Upper lobe of right lung (tissue), 1 donor: Measurements from ENCODE around the gene PIMREG. TPM values are rescaled to one million over a fixed set of nuclear protein-coding genes. Genes with fewer than 3 reads are reported as not detected.

ENCODE experiments used
- ATAC-seq: fragments of 200-7000 bp; cut with Tn5 transposase; one replicate; pipeline ENCODE4 v1.9.1; 2020; ENCODE audit warnings: mild to moderate bottlenecking, moderate library complexity
- DNase-seq: peaks from one replicate; pipeline ENCODE4 v3.0.0-alpha.2; 2020
- H3K27ac ChIP-seq: fragments of 200-600 bp; one replicate; pipeline ENCODE4 v1.8.0; 2022
- H3K27me3 ChIP-seq: fragments of 200-600 bp; one replicate; pipeline ENCODE4 v1.8.0; 2022; ENCODE audit warnings: mild to moderate bottlenecking
- H3K36me3 ChIP-seq: fragments of 200-600 bp; one replicate; pipeline ENCODE4 v1.8.0; 2022
- H3K4me1 ChIP-seq: fragments of 200-600 bp; one replicate; pipeline ENCODE4 v1.8.0; 2022
- H3K4me3 ChIP-seq: fragments of 200-600 bp; one replicate; pipeline ENCODE4 v1.8.0; 2022; ENCODE audit warnings: mild to moderate bottlenecking
- H3K9me3 ChIP-seq: fragments of 200-600 bp; one replicate; pipeline ENCODE4 v1.8.0; 2022
- CTCF ChIP-seq: fragments of 200-600 bp; IDR thresholded peaks from one replicate; pipeline ENCODE4 v1.8.0; 2022; ENCODE audit warnings: antibody characterized with exemption
- intact Hi-C: fragments of 100-400 bp; cut with DNase I; formaldehyde crosslinking; loops from one replicate; pipeline ENCODE4 v1.11.0; 2022
- total RNA-seq: library from RNA; stranded (reverse); fragmentation: NEBNext Ultra II Directional; extraction: Animal tissue kit (Norgen Biotek cat#: 25700); gene quantifications from one replicate; pipeline ENCODE4 v1.2.1, GENCODE V29; 2021
- donor health status: DM: no; HTN: yes; CAD: no; lungs with severe emphysema.

Gene PIMREG
- total RNA-seq, 1 donor from 2014 or later, result 0.26 TPM

DNA sequence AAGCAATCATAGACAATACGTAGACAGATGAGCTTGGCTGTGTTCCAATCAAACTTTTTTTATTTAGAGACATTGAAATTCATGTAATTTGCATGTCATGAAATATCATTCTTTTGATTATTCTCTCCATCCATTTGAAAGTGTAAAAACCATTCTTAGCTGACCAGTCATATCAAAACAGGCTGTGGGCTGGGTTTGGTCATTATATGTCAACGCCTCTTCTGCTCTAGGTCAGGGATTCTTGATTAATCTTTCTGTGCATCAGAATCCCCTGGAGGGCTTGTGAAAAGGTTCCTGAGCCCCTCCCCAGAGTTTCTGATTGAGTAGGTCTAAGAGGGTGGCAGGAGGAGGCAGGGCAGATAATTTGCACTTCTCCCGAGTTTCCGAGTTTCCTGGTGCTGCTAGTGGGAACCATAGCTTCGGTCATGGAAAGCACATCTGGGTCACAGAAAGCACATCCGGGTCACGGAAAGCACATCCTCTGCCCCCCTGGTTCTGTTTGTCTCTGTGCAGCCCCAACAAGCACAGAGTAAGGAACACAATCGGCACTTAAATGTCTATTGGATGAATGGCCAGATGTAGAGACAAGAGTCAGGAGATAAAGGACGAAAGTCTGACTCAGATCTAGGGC, 16.4 kb downstream of the PIMREG start:
- ATAC-seq (no peak), DNase-seq (no peak)
- no peaks in the 10 kb centered on the region for H3K27me3 ChIP-seq
- H3K9me3 ChIP-seq, result no peaks in the 10 kb centered on the region
- intact Hi-C loops, result no loop called here
- H3K4me1 ChIP-seq, result no peaks in the 10 kb centered on the region
- no peak for TF ChIP-seq CTCF
- no peak overlapping the region for H3K27ac ChIP-seq
- no peak overlapping the region for H3K4me3 ChIP-seq
- no peaks in the 10 kb centered on the region for H3K36me3 ChIP-seq

DNA sequence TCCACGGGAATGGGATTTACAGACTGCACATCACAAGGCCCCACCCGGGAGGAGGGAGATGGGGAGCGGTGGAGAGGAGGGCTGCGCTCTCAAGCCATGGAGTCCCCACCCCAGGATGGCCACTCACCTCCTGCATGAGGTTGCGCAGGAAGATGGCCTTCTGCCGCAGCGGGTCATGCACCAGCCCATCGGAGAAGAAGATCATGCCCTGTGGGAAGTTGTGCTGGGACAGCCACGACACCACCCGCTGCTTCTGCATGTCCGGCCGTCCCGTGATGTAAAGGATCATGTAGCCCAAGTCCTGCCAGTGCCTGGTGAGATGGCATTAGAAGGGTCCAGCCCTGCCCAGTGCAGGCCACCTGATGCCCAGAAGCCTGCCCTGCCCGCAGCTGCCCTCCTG, 17.0 kb downstream of the PIMREG start:
- Histone ChIP-seq H3K36me3 (no peaks in the 10 kb centered on the region), H3K27me3 (no peaks in the 10 kb centered on the region), H3K27ac (no peak overlapping the region), H3K9me3 (no peaks in the 10 kb centered on the region), H3K4me3 (no peak overlapping the region), H3K4me1 (no peaks in the 10 kb centered on the region)
- DNase-seq, result no peak
- no peak for ATAC-seq
- intact Hi-C loops, result no loop called here
- TF ChIP-seq CTCF, result no peak

- ATAC-seq (no peak), DNase-seq (no peak)
Measured at GRCh38 chr17:6461792-6462524, 17.7 kb downstream of the PIMREG start.

DNA sequence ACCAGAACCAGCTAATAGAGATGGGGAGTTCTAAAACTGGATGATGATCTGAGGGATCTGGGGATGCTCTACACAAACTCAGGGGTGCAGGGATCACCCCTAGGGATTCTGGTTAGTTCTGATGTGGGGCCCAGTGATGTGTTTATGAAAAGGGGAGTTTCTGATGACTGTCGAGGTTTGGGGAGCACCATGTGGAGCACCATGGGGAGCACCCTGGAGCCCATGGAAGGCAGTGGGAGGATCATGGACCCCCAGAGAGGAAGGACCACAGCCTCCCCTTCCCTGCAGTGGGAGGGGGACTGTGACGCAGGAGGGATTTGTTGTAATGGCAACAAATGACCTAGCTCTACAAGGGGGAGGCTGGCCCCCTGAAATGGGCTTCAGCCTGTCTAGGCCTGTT, 18.4 kb downstream of the PIMREG start:
- no peak for ATAC-seq
- no peak for DNase-seq
- TF ChIP-seq CTCF, result no peak

More at GRCh38 chr17:6461792-6462524, 17.7 kb downstream of the PIMREG start:
- no peak overlapping the region for H3K27ac ChIP-seq
- intact Hi-C loops, result no loop called here
- no peak for TF ChIP-seq CTCF
- H3K9me3 ChIP-seq, result no peaks in the 10 kb centered on the region
- no peaks in the 10 kb centered on the region for H3K27me3 ChIP-seq
- H3K4me3 ChIP-seq, result no peak overlapping the region
- H3K4me1 ChIP-seq, result no peaks in the 10 kb centered on the region
- H3K36me3 ChIP-seq, result no peaks in the 10 kb centered on the region

DNA sequence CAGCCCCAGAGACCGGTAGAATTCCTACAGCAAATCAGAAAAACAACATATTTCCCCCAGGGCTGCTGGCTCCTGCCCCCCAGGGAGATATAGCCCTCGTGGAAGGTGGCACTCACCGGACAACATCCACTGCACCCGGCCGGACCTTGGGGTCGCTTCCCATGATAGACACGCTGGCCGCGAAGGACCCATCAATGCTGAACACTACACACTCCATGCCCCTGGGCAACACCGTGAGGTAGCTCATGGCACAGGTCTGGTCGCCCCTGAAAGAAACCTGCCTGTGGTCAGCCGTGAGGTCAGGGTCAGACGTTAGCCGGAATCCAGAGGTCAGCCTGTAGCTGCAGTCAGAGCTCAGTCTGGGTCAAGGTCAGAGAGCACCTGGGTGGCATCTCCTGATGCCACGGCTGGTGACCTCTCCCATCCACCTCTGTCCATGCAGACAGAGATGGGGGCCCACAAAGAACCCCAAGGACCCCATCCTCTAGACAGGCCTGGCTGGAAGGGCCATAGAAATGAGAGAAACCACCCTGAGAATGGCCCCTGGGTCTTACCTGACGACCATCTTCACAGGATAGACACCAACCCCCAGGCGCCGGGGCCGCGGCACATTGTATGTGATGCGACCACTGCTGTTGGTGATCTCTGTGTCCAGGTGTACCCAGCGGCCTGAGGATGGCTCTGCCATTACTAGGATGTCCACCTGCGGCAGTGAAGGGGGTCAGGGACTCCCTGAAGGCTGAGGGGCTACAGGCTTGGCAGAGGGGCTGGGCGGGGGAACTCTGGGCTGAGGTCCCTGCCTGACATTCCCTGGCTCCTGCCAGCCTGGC, 19.6 kb downstream of the PIMREG start:
- Histone ChIP-seq H3K36me3 (no peaks in the 10 kb centered on the region), H3K9me3 (no peaks in the 10 kb centered on the region), H3K27me3 (no peaks in the 10 kb centered on the region), H3K4me3 (no peak overlapping the region), H3K27ac (no peak overlapping the region), H3K4me1 (no peaks in the 10 kb centered on the region)
- no peak for TF ChIP-seq CTCF
- ATAC-seq (no peak), DNase-seq (no peak)
- intact Hi-C loops, result no loop called here

More for the DNA sequence above, 18.4 kb downstream of the PIMREG start:
- no peaks in the 10 kb centered on the region for H3K4me1 ChIP-seq
- no peak overlapping the region for H3K4me3 ChIP-seq
- H3K9me3 ChIP-seq, result no peaks in the 10 kb centered on the region
- no peaks in the 10 kb centered on the region for H3K36me3 ChIP-seq
- H3K27ac ChIP-seq, result no peak overlapping the region
- H3K27me3 ChIP-seq, result no peaks in the 10 kb centered on the region
- intact Hi-C loops, result no loop called here
